ENCODE results near the gene SLC9C1.

GRCh38 chr3:112228786-112229185, 65.2 kb downstream of the SLC9C1 start:
- TF ChIP-seq ZBTB33 (CRISPR knock-in tag; IDR thresholded peaks at IDR 0.05) (no peak), FOXA1 (IDR thresholded peaks at IDR 0.05; ENCODE audit: borderline replicate concordance) (no peak), SPI1 (IDR thresholded peaks at IDR 0.05; ENCODE audit: borderline replicate concordance, low read depth, low read length) (no peak), CTCF (IDR thresholded peaks at IDR 0.05 in 2 of 3, conservative IDR thresholded peaks at IDR 0.05 in 1 of 3; ENCODE audit: insufficient read depth in 2 of 3, low read depth in 1 of 3, low read length in 3 of 3) (no peak), JUND (IDR thresholded peaks at IDR 0.05; ENCODE audit: borderline replicate concordance, low read depth, low read length) (no peak), JUND (tag; IDR thresholded peaks at IDR 0.05; ENCODE audit: borderline replicate concordance, low read depth, low read length) (no peak), USF1 (CRISPR knock-in tag; IDR thresholded peaks at IDR 0.05) (no peak), MAZ (CRISPR knock-in tag; conservative IDR thresholded peaks at IDR 0.05 in 1 of 2, IDR thresholded peaks at IDR 0.05 in 1 of 2) (no peak), NCOA1 (IDR thresholded peaks at IDR 0.05; ENCODE audit: low read depth) (no peak), GABPB2 (CRISPR knock-in tag; conservative IDR thresholded peaks at IDR 0.05) (no peak), RAD21 (CRISPR knock-in tag; conservative IDR thresholded peaks at IDR 0.05 in 1 of 2, IDR thresholded peaks at IDR 0.05 in 1 of 2) (no peak)
- TF ChIP-seq, protein P1, sequence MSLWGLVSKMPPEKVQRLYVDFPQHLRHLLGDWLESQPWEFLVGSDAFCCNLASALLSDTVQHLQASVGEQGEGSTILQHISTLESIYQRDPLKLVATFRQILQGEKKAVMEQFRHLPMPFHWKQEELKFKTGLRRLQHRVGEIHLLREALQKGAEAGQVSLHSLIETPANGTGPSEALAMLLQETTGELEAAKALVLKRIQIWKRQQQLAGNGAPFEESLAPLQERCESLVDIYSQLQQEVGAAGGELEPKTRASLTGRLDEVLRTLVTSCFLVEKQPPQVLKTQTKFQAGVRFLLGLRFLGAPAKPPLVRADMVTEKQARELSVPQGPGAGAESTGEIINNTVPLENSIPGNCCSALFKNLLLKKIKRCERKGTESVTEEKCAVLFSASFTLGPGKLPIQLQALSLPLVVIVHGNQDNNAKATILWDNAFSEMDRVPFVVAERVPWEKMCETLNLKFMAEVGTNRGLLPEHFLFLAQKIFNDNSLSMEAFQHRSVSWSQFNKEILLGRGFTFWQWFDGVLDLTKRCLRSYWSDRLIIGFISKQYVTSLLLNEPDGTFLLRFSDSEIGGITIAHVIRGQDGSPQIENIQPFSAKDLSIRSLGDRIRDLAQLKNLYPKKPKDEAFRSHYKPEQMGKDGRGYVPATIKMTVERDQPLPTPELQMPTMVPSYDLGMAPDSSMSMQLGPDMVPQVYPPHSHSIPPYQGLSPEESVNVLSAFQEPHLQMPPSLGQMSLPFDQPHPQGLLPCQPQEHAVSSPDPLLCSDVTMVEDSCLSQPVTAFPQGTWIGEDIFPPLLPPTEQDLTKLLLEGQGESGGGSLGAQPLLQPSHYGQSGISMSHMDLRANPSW (CRISPR knock-in tag; IDR thresholded peaks at IDR 0.05) = no peak
